Measurements from ENCODE around the gene AVL9.

DNA sequence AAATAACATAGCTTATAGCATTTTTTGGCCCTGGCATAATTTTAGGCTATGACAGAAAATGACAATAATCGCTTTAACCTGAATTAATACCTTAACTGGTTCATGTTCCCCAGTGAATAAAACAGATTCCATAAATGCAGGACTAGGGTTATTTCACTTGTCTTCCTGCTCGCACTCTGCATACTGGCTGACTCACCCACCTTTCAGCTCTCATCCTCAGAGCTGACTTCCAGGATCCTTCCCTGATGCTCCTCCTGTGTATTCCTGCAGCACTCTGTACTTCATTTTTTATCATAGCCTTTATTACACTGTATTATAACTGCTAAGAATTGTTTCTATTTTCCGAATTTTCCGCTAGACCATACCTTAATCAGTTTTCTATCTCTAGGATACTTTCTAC lies 123.7 kb downstream of the AVL9 start:
- TF ChIP-seq, protein P1, sequence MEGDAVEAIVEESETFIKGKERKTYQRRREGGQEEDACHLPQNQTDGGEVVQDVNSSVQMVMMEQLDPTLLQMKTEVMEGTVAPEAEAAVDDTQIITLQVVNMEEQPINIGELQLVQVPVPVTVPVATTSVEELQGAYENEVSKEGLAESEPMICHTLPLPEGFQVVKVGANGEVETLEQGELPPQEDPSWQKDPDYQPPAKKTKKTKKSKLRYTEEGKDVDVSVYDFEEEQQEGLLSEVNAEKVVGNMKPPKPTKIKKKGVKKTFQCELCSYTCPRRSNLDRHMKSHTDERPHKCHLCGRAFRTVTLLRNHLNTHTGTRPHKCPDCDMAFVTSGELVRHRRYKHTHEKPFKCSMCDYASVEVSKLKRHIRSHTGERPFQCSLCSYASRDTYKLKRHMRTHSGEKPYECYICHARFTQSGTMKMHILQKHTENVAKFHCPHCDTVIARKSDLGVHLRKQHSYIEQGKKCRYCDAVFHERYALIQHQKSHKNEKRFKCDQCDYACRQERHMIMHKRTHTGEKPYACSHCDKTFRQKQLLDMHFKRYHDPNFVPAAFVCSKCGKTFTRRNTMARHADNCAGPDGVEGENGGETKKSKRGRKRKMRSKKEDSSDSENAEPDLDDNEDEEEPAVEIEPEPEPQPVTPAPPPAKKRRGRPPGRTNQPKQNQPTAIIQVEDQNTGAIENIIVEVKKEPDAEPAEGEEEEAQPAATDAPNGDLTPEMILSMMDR (IDR thresholded peaks at IDR 0.05), result no peak
- TF ChIP-seq POLR2A (IDR thresholded peaks at IDR 0.05), result no peak

Data from lower leg skin (tissue), 3 donors.